Fibroblast of lung (primary cell): Measurements from ENCODE around the gene LDLRAD4. TPM values are rescaled to one million over a fixed set of nuclear protein-coding genes. Genes with fewer than 3 reads are reported as not detected.

Experiments used
- DNase-seq, 2 donors: peaks; one replicate each; pipeline versions ENCODE4 v3.0.0 to v3.0.0-alpha.2; 2010; ENCODE audit warnings: low read depth in 2 of 2
- H2AFZ ChIP-seq: 2 replicates; pipeline ENCODE4 v1.5.1; 2012; ENCODE audit warnings: low read length, control low read depth, inconsistent platforms
- H3K27ac ChIP-seq: 2 replicates; pipeline ENCODE4 v1.5.1; 2011; ENCODE audit warnings: low read length, control low read depth; ENCODE audit not compliant: insufficient read depth
- H3K27me3 ChIP-seq: 2 replicates; pipeline ENCODE4 v1.5.1; 2011; ENCODE audit warnings: mild to moderate bottlenecking, low read length; ENCODE audit not compliant: control insufficient read depth, insufficient read depth
- H3K36me3 ChIP-seq: 2 replicates; pipeline ENCODE4 v1.5.1; 2011; ENCODE audit warnings: low read length; ENCODE audit not compliant: control insufficient read depth, insufficient read depth
- H3K4me1 ChIP-seq: 2 replicates; pipeline ENCODE4 v1.5.1; 2011; ENCODE audit warnings: low read length; ENCODE audit not compliant: control insufficient read depth, insufficient read depth; ENCODE audit errors: extremely low read depth
- H3K4me2 ChIP-seq: 2 replicates; pipeline ENCODE4 v1.5.1; 2011; ENCODE audit warnings: low read length, control low read depth; ENCODE audit not compliant: insufficient read depth; ENCODE audit errors: extremely low read depth
- H3K4me3 ChIP-seq, 4 experiments: fragments of 200-600 bp in 1 of 4; sonication (generic) in 1 of 4; replicated peaks in 1 of 4; 2 replicates each; pipeline ENCODE4 v1.5.1; 2011 to 2016; ENCODE audit warnings: low read length in 4 of 4, low read depth in 3 of 4, mild to moderate bottlenecking in 3 of 4, control low read depth in 2 of 4, inconsistent platforms in 1 of 4, mixed read lengths in 1 of 4; ENCODE audit not compliant: insufficient read depth in 1 of 4; ENCODE audit errors: control extremely low read depth in 1 of 4
- H3K79me2 ChIP-seq: 2 replicates; pipeline ENCODE4 v1.5.1; 2012; ENCODE audit warnings: mild to moderate bottlenecking, low read length, inconsistent platforms; ENCODE audit not compliant: control insufficient read depth, insufficient read depth
- H3K9ac ChIP-seq: 2 replicates; pipeline ENCODE4 v1.5.1; 2011; ENCODE audit warnings: mild to moderate bottlenecking, low read length, control low read depth; ENCODE audit not compliant: insufficient read depth
- H3K9me3 ChIP-seq: 2 replicates; pipeline ENCODE4 v1.5.1; 2012; ENCODE audit warnings: low read depth, low read length; ENCODE audit not compliant: control insufficient read depth, insufficient read depth
- H4K20me1 ChIP-seq: 2 replicates; pipeline ENCODE4 v1.5.1; 2011; ENCODE audit warnings: low read length; ENCODE audit not compliant: control insufficient read depth, insufficient read depth; ENCODE audit errors: extremely low read depth
- CTCF ChIP-seq, 2 donors: IDR thresholded peaks in 1 of 2; conservative IDR thresholded peaks in 1 of 2; 1 replicate in 1 of 2; 2 replicates in 1 of 2; pipeline ENCODE4 v1.5.1; 2011 to 2012; ENCODE audit warnings: low read length in 2 of 2, control low read depth in 1 of 2, inconsistent platforms in 1 of 2, low read depth in 1 of 2, mild to moderate bottlenecking in 1 of 2
- EZH2 ChIP-seq: IDR thresholded peaks from 2 replicates; pipeline ENCODE4 v1.5.1; 2012; ENCODE audit warnings: low read length, control low read depth, mild to moderate bottlenecking; ENCODE audit errors: missing control alignments
- polyA plus RNA-seq, 2 donors: library from polyadenylated mRNA; depleted of rRNA in 1 of 2; stranded (reverse) in 1 of 2; unstranded in 1 of 2; fragments of >200 nt; gene quantifications; 2 replicates each; pipeline ENCODE4 v1.2.1, GENCODE V29; 2011 to 2012; ENCODE audit warnings: missing spikeins in 1 of 2
- total RNA-seq: library from RNA; depleted of rRNA; stranded (reverse); fragments of >200 nt; gene quantifications from 2 replicates; pipeline ENCODE4 v1.2.1, GENCODE V29; 2014

Gene LDLRAD4
- total and polyA plus RNA-seq, 2 donors (not counting 1 experiment from before 2014, with no cell fraction given) = not detected

- H3K27ac ChIP-seq = no peak overlapping the region
- H4K20me1 ChIP-seq = no peaks in the 10 kb centered on the region
- DNase-seq = no peak
- H3K4me3 ChIP-seq = no peak overlapping the region
- H2AFZ ChIP-seq = no peak overlapping the region
- no peaks in the 10 kb centered on the region for H3K36me3 ChIP-seq
- no peak overlapping the region for H3K4me2 ChIP-seq
- TF ChIP-seq CTCF (conservative IDR thresholded peaks at IDR 0.05 in 1 of 2, IDR thresholded peaks at IDR 0.05 in 1 of 2; ENCODE audit: low read depth in 1 of 2, low read length in 2 of 2) = no peak
- no peaks in the 10 kb centered on the region for H3K27me3 ChIP-seq
- H3K79me2 ChIP-seq = no peaks in the 10 kb centered on the region
- H3K4me1 ChIP-seq = no peaks in the 10 kb centered on the region
- no peaks in the 10 kb centered on the region for H3K9me3 ChIP-seq
- no peak overlapping the region for H3K9ac ChIP-seq
Observed at GRCh38 chr18:13272416-13272815, 53.9 kb downstream of the LDLRAD4 start.

- TF ChIP-seq EZH2 (no peak), CTCF (conservative IDR thresholded peaks at IDR 0.05 in 1 of 2, IDR thresholded peaks at IDR 0.05 in 1 of 2; ENCODE audit: low read depth in 1 of 2, low read length in 2 of 2) (no peak)
- H3K4me3 ChIP-seq = no peak overlapping the region
- H3K36me3 ChIP-seq = no peaks in the 10 kb centered on the region
- no peak overlapping the region for H3K27ac ChIP-seq
- H2AFZ ChIP-seq = no peak overlapping the region
- H3K27me3 ChIP-seq = no peaks in the 10 kb centered on the region
- H4K20me1 ChIP-seq = no peaks in the 10 kb centered on the region
- H3K4me2 ChIP-seq = no peak overlapping the region
- DNase-seq = no peak
- no peaks in the 10 kb centered on the region for H3K79me2 ChIP-seq
- no peaks in the 10 kb centered on the region for H3K9me3 ChIP-seq
- no peaks in the 10 kb centered on the region for H3K4me1 ChIP-seq
- no peak overlapping the region for H3K9ac ChIP-seq
Observed at GRCh38 chr18:13273800-13274199, 55.2 kb downstream of the LDLRAD4 start.

- Histone ChIP-seq H3K36me3 (no peaks in the 10 kb centered on the region), H3K9ac (no peak overlapping the region), H3K79me2 (no peaks in the 10 kb centered on the region), H3K4me1 (no peaks in the 10 kb centered on the region), H3K27me3 (no peaks in the 10 kb centered on the region), H2AFZ (no peak overlapping the region), H3K27ac (no peak overlapping the region), H4K20me1 (no peaks in the 10 kb centered on the region), H3K4me2 (no peak overlapping the region), H3K9me3 (no peaks in the 10 kb centered on the region), H3K4me3 (no peak overlapping the region)
- no peak for DNase-seq
- TF ChIP-seq CTCF (conservative IDR thresholded peaks at IDR 0.05 in 1 of 2, IDR thresholded peaks at IDR 0.05 in 1 of 2; ENCODE audit: low read depth in 1 of 2, low read length in 2 of 2) (no peak), EZH2 (no peak)
Observed at GRCh38 chr18:13275075-13275474, 56.5 kb downstream of the LDLRAD4 start.
